ENCODE data around the gene SEC24B.

The SEC24B gene

DNA sequence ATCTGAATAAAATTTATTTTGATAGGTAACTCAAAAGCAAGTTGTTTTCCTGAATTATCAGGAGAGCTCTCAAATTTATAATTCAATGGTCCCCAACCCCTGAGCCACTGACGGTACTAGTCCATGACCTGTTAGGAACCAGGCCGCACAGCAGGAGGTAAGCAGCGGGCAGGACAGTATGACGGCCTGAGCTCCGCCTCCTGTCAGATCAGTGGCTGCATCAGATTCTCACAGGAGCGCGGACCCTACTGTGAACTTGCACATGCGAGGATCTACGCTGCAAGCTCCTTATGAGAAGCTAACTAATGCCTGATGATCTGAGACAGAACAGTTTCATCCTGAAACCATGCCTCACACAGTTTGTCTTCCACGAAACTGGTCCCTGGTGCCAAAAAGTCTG is 37.9 kb upstream of the SEC24B start:
- TF ChIP-seq, protein P1, sequence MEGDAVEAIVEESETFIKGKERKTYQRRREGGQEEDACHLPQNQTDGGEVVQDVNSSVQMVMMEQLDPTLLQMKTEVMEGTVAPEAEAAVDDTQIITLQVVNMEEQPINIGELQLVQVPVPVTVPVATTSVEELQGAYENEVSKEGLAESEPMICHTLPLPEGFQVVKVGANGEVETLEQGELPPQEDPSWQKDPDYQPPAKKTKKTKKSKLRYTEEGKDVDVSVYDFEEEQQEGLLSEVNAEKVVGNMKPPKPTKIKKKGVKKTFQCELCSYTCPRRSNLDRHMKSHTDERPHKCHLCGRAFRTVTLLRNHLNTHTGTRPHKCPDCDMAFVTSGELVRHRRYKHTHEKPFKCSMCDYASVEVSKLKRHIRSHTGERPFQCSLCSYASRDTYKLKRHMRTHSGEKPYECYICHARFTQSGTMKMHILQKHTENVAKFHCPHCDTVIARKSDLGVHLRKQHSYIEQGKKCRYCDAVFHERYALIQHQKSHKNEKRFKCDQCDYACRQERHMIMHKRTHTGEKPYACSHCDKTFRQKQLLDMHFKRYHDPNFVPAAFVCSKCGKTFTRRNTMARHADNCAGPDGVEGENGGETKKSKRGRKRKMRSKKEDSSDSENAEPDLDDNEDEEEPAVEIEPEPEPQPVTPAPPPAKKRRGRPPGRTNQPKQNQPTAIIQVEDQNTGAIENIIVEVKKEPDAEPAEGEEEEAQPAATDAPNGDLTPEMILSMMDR (IDR thresholded peaks at IDR 0.05; ENCODE audit: low read depth, low read length, missing control alignments), result no peak
- H3K4me3 ChIP-seq (ENCODE audit: low read depth, low read length), result no peak overlapping the region
- DNase-seq, result no peak
- no peaks in the 10 kb centered on the region for H3K36me3 ChIP-seq (replicated peaks)
- no peaks in the 10 kb centered on the region for H3K27me3 ChIP-seq (replicated peaks)
- in situ Hi-C loops (cut with HindIII; ENCODE audit: low pct_ligation_motif_present, low sequenced_read_pairs), result no loop called here
- H3K27ac ChIP-seq, result no peak overlapping the region

DNA sequence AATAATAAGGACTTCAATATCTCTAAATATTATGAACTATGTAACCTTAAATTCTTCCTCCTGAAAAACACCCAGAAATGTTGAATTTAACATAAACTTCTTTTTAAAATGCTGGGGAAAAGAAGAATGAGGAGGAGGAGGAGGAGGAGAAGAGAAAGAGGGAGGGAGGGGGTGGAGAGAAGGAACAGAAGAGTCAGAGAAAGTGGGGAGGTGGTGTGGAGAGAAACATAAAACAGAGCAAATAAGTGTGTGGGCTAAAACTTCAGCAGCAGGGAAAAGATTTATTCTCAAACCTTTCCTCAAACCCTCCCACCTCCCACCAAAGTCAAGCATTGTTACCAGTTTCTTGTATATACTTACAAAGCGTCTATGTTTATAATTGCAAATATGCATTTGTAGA is 34.7 kb upstream of the SEC24B start:
- in situ Hi-C loops (cut with HindIII; ENCODE audit: low pct_ligation_motif_present, low sequenced_read_pairs), result no loop called here
- TF ChIP-seq, protein P1 (IDR thresholded peaks at IDR 0.05; ENCODE audit: low read depth, low read length, missing control alignments), result no peak
- DNase-seq, result no peak
- no peak overlapping the region for H3K27ac ChIP-seq
- H3K27me3 ChIP-seq (replicated peaks), result no peaks in the 10 kb centered on the region
- no peaks in the 10 kb centered on the region for H3K36me3 ChIP-seq (replicated peaks)
- H3K4me3 ChIP-seq (ENCODE audit: low read depth, low read length), result no peak overlapping the region

DNA sequence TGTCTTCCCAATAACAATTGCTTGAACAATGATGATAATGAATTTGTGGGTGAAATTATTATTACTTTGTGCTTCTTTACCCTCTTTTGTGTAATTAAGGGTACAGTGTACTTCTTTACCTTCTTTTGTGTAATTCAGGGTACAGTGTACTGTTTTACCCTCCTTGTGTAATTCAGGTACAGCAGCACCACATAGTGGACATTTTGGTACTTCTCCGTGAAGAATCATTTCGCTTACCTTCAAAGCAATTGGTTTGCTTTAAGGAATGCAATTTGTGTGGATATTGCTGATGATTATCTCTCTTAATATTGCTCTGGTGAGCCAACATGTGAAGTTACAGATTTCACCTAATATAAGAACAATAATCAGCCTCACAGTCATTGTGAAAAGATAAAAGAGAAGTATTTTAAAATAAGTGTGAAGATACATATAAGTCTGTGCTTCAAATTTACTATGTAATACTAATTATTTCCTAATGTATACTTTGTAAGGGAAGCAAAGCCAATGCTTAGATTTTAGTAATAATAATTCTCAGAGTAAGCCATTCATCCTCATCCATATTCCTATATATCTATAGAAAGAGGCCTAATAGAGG is 27.2 kb upstream of the SEC24B start:
- Histone ChIP-seq H3K27ac (no peak overlapping the region), H3K36me3 (replicated peaks) (no peaks in the 10 kb centered on the region), H3K4me3 (ENCODE audit: low read depth, low read length) (no peak overlapping the region), H3K27me3 (replicated peaks) (no peaks in the 10 kb centered on the region)
- TF ChIP-seq, protein P1 (IDR thresholded peaks at IDR 0.05; ENCODE audit: low read depth, low read length, missing control alignments), result peak; percentile 60
- peak; percentile 54 for DNase-seq
- in situ Hi-C loops (cut with HindIII; ENCODE audit: low pct_ligation_motif_present, low sequenced_read_pairs), result loop anchor here (25.0 kb wide), 1 partner anchor 719 kb away; no protein-coding TSS in a partner anchor

DNA sequence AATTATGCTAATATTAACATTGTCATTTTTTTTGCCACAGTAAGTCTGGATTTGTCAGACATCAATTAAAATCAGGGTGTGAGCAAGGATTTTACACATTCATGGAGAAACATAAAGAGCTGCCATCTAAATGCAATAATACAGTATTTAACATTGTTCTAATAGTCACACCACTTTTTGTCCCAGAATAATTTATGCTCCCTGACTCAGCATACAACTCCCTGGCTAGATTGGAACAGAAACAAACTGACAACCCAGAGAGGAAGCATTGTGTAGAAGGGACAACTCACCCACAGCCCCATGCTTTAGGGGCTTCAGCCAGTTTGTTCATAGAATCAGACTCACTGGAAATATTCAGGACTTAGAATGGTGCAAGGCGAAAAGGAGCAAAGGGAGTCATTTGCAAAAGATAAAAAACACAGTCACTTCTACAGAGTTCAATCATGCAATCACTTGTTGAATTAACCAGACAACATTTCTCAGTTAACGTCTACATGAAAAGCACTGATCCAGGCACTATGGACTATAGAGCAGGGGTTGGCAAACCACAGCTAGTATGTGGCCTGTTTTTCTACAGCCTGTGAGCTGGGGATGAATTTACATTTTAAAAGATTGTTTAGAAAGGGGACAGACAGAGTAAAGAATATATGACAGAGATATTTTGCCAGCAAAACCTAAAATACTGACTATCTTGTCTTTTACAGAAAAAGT is 26.4 kb upstream of the SEC24B start:
- TF ChIP-seq, protein P1 (IDR thresholded peaks at IDR 0.05; ENCODE audit: low read depth, low read length, missing control alignments), result no peak
- H3K27me3 ChIP-seq (replicated peaks), result no peaks in the 10 kb centered on the region
- in situ Hi-C loops (cut with HindIII; ENCODE audit: low pct_ligation_motif_present, low sequenced_read_pairs), result loop anchor here (25.0 kb wide), 1 partner anchor 720 kb away; no protein-coding TSS in a partner anchor
- no peak overlapping the region for H3K27ac ChIP-seq
- no peak overlapping the region for H3K4me3 ChIP-seq (ENCODE audit: low read depth, low read length)
- H3K36me3 ChIP-seq (replicated peaks), result no peaks in the 10 kb centered on the region
- no peak for DNase-seq

DNA sequence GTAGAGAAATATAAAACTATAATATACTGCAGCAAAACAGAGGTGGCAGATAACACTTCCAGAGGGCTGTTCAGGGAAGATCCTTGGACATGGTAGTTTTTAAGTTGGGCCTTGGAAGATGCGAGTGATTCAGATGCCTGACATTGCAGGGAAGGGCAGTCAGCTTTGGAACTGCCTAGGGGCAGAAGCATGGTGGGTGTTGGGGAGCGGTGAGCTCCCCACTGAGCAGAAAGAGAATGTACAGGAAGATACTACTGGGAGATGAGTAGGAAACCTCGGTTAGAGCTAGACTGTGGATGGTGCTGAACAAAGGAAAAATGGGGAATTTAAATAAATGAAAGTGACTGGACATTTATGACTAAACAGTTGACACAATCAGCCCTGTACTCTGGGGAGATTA is 24.9 kb upstream of the SEC24B start:
- H3K27ac ChIP-seq, result no peak overlapping the region
- no peak for DNase-seq
- TF ChIP-seq, protein P1 (IDR thresholded peaks at IDR 0.05; ENCODE audit: low read depth, low read length, missing control alignments), result no peak
- H3K4me3 ChIP-seq (ENCODE audit: low read depth, low read length), result no peak overlapping the region
- H3K27me3 ChIP-seq (replicated peaks), result no peaks in the 10 kb centered on the region
- H3K36me3 ChIP-seq (replicated peaks), result no peaks in the 10 kb centered on the region
- in situ Hi-C loops (cut with HindIII; ENCODE audit: low pct_ligation_motif_present, low sequenced_read_pairs), result loop anchor here (25.0 kb wide), 1 partner anchor 721 kb away; no protein-coding TSS in a partner anchor
